ENCODE results near the gene GRM4. TPM values are rescaled to one million over a fixed set of nuclear protein-coding genes. Genes with fewer than 3 reads are reported as not detected.
A peak's percentile ranks its signal among the peaks of the same experiment; 100 is the strongest.
"Not testable (repeated sequence)": the region's sequence is repeated elsewhere in the genome, so short reads cannot be mapped to it uniquely, and the experiment has no call there.

Gene GRM4
- total RNA-seq, 2 donors from 2014 or later = not detected

GRCh38 chr6:34025112-34025807 is 120.6 kb downstream of the GRM4 start:
- no peak for DNase-seq
- intact Hi-C loops (cut with DNase I, micrococcal nuclease) = loop anchor here in 1 of 2 donors (5.0 kb wide), 1 partner anchor 253 kb away; no protein-coding TSS in a partner anchor
- ATAC-seq = no peak

DNA sequence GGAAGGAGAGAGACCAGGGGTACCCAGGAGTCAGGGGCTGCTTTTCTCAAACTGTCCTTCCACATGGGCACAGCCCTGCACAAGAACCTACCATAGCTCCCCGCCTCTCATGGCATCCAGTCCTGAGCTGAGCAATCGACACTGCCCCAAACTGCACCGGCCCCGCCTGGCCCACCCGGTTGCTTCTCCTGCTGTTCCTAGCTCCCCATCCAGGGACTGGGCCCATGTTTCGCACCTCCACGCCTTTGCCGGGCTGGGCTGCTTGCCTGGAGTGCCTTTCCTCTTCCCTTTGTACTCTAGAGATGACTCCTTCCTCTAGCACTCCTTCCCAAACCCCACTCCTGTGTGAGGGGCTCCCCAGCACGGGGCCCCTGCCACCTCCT is 123.0 kb downstream of the GRM4 start:
- intact Hi-C loops (cut with DNase I, micrococcal nuclease) = no loop called here
- no peak for DNase-seq
- ATAC-seq = no peak

- intact Hi-C loops (cut with DNase I, micrococcal nuclease) = no loop called here
- peak; percentile 79 for ATAC-seq
- peak; percentile 54 to 60 for DNase-seq
Measured at GRCh38 chr6:34022250-34022872, 123.5 kb downstream of the GRM4 start.

- peak; percentile 91 for ATAC-seq
- peak; percentile 86 for DNase-seq
- intact Hi-C loops (cut with DNase I, micrococcal nuclease) = no loop called here
Measured at GRCh38 chr6:34021554-34022190, 124.2 kb downstream of the GRM4 start.

GRCh38 chr6:34020807-34021553 is 124.9 kb downstream of the GRM4 start:
- intact Hi-C loops (cut with DNase I, micrococcal nuclease) = no loop called here
- ATAC-seq (no peak), DNase-seq (no peak)

DNA sequence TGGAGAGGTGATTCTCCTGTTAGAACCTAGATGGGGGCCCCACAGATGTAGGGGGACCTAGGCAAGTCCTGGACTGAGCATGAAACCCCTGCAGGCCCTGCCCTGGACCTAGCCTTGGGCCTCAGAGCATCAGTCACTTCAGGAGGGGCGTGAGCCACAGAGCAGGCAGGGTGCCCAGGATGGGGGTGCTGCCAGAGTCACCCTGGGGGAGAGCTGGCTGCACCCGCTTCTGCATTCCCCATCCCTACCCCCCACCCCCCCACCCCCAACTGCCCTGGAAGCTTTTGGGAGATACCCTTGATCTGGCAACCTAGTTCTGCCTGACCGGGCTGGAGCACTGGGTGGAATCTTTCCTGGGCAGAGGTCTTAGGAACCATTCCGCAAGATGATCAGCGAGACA is 125.6 kb downstream of the GRM4 start:
- ATAC-seq (no peak), DNase-seq (no peak)
- intact Hi-C loops (cut with DNase I, micrococcal nuclease) = no loop called here

DNA sequence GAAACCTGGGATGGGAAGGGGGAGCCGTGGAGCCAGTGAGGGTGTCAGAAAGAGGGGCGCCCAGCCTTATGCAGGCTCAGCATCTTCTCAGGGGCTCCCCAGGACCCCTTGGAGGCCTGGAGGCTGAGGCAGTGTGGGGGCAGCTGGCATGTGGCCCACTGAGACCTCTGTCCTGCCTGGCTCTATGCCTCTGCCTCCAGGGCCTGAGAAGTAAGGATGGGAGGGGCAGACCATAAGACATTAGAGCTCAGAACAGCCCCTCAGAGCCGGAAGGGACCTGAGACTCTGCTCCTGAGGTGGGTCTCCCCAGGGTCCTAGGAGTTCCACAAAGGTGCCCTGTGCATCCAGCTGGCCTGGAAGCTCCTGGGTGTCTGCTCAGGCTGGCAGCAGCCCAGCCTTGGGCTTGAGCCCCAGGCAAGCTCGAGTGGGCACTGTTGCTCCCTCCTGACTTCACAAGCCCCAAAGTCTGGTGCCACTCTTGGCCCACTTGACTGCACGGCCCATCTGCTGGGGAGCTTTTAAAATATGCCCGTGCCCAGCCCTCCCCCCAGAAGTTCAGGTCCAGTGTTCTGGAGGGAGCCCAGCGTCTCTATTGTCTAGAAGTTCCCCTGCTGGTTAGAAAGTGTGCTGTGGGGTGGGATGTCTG is 126.8 kb downstream of the GRM4 start:
- no peak for DNase-seq
- ATAC-seq = no peak
- intact Hi-C loops (cut with DNase I, micrococcal nuclease) = no loop called here

- DNase-seq = no peak
- intact Hi-C loops (cut with DNase I, micrococcal nuclease) = no loop called here
- no peak for ATAC-seq
Measured at GRCh38 chr6:34018026-34018425, 127.9 kb downstream of the GRM4 start.

DNA sequence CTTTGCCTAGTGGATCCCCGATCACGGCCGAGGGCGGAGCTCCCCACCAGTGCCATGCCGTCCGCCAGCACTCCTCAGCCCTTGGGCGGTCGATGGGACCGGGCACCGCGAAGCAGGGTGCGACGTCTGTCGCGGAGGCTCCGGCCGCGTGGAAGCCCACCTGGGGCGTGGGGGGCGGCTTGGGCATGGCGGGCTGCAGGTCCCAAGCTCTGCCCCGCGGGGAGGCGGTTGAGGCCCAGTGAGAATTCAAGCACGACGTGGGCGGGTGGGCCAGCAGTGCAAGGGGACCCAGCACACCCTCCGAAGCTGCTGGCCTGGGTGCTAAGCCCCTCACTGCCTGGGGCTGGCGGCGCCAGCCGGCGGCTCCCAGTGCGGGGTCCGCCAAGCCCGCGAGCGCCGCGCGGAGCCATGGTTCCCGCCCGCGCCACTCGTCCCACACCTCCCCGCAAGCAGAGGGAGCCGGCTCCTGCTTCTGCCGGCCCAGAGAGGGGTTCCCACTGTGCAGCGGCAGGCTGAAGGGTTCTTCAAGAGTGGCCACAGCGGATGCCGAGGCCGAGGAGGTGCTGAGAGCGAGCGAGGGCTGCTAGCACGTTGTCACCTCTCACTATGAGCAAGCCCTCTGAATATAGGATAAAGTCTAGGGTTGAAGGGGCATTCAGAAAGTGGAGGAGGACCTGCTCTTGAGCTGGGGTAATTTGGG is 128.6 kb downstream of the GRM4 start:
- DNase-seq (no peak), ATAC-seq (no peak)
- intact Hi-C loops (cut with DNase I, micrococcal nuclease) = no loop called here

DNA sequence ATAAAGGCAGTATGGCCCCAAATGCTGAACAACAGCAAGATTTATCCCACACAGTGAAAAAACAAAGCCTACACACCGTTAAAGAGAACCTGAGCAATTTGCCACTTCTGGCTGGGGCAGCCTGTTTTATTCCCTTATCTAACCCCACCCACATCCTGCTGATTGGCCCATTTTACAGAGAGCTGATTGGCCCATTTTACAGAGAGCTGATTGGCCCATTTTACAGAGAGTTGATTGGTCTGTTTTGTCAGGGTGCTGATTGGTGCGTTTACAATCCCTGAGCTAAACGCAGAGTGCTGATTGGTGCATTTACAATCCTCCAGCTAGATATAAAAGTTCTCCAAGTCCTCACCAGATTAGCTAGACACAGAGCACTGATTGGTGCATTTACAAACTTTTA is 129.3 kb downstream of the GRM4 start:
- DNase-seq; intact Hi-C loops (cut with DNase I, micrococcal nuclease); ATAC-seq: not testable (repeated sequence)

GRCh38 chr6:34015586-34015985 is 130.3 kb downstream of the GRM4 start:
- DNase-seq (no peak), ATAC-seq (no peak)
- intact Hi-C loops (cut with DNase I, micrococcal nuclease) = no loop called here

GRCh38 chr6:34011264-34011663 is 134.6 kb downstream of the GRM4 start:
- no peak for DNase-seq
- no peak for ATAC-seq
- intact Hi-C loops (cut with DNase I, micrococcal nuclease) = no loop called here

- DNase-seq (peak in 1 of 2 donors; percentile 20), ATAC-seq (no peak)
- intact Hi-C loops (cut with DNase I, micrococcal nuclease) = no loop called here
Measured at GRCh38 chr6:34005901-34006531, 139.9 kb downstream of the GRM4 start.

DNA sequence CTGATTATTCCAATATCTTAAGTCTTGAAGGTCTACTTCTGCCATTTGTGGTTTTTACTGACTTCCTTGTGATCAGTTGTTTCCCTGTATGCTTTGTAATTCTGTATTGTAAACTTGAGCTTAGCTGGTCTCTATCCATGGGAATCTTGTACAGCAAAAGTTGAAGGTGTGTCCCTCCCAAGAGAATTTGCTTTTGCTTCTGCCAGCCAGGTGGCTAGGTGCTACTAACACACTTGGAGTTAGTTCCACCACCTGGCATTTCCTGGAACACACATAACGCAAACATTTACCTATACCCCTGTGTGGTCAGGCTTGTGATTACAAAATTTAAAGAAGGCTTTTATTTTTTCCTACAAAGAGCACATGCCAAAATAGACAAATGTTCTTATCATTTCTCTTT is 141.2 kb downstream of the GRM4 start:
- DNase-seq (peak in 1 of 2 donors; percentile 67), ATAC-seq (peak; percentile 88)
- intact Hi-C loops (cut with DNase I, micrococcal nuclease) = no loop called here

- ATAC-seq (no peak), DNase-seq (no peak)
- intact Hi-C loops (cut with DNase I, micrococcal nuclease) = no loop called here
Measured at GRCh38 chr6:34003962-34004361, 141.9 kb downstream of the GRM4 start.

- intact Hi-C loops (cut with DNase I, micrococcal nuclease) = no loop called here
- DNase-seq = peak in 1 of 2 donors; percentile 18
- no peak for ATAC-seq
Measured at GRCh38 chr6:34001706-34002621, 143.9 kb downstream of the GRM4 start.

DNA sequence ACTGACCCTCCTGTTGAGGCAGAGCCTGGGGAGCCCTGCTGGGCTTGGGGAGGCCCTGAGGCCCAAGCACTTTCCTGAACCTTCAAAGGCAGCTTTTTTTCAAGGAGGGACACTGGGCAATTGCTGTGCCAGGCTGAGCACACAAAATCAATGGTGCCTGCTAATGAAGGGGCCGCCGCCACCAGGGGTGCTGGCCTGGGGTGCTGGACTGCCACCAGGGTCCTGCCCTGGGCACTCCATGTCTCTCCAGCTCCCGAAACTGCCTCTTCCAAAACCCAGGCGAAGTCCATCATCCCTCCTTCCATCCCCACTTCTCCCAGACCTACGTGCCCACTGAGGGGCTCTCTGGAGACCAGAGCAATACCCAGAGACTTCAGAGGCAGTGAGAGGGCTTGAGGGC is 145.6 kb downstream of the GRM4 start:
- intact Hi-C loops (cut with DNase I, micrococcal nuclease) = no loop called here
- no peak for DNase-seq
- no peak for ATAC-seq

Measured in left colon (tissue), 2 donors.